HepG2 (cell line): ENCODE measurements around the gene ALOX5.

Source experiments
- ELF4 ChIP-seq: sonication (generic); formaldehyde crosslinking; IDR thresholded peaks from 2 replicates; pipeline ENCODE4 v1.5.0; 2020; ENCODE audit warnings: missing genetic modification reagents, mild to moderate bottlenecking, moderate library complexity, borderline replicate concordance
- JDP2 ChIP-seq: sonication (generic); formaldehyde crosslinking; IDR thresholded peaks from 2 replicates; pipeline ENCODE4 v1.8.1; 2022; ENCODE audit warnings: missing genetic modification reagents, borderline replicate concordance
- TARDBP ChIP-seq: sonication (generic); formaldehyde crosslinking; IDR thresholded peaks from 2 replicates; pipeline ENCODE4 v1.8.0; 2022; ENCODE audit warnings: mild to moderate bottlenecking, missing genetic modification reagents

- no peak for TF ChIP-seq ELF4 (CRISPR knock-in tag)
- TF ChIP-seq JDP2 (CRISPR knock-in tag) = no peak
- no peak for TF ChIP-seq TARDBP (CRISPR knock-in tag)
These were observed 30.7 kb downstream of the ALOX5 start for GRCh38 chr10:45404770-45405120.
